ENCODE data around the gene SCN8A.
A peak's percentile ranks its signal among the peaks of the same experiment; 100 is the strongest.
"Not testable (repeated sequence)": the region's sequence is repeated elsewhere in the genome, so short reads cannot be mapped to it uniquely, and the experiment has no call there.

SCN8A gene

DNA sequence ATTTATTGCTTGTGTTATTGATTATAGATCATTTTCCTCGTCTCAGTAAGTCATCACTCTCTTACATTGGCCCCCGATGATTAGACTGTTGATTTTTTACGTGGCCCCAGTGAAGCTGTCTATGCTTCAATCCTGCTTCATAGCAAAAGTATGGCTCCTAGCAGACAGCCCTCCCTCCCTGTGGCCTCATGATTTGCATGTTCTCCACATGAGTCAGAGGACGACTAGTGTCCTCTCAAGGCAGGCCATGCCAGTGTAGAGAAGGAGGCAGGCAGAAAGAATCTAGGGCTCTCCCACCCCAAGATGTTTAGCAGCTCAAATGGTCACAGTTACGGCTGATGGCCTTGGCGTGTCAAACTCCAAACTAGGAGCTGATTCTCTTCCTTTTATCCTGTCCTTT lies 197.8 kb downstream of the SCN8A start:
- TF ChIP-seq, protein P1, sequence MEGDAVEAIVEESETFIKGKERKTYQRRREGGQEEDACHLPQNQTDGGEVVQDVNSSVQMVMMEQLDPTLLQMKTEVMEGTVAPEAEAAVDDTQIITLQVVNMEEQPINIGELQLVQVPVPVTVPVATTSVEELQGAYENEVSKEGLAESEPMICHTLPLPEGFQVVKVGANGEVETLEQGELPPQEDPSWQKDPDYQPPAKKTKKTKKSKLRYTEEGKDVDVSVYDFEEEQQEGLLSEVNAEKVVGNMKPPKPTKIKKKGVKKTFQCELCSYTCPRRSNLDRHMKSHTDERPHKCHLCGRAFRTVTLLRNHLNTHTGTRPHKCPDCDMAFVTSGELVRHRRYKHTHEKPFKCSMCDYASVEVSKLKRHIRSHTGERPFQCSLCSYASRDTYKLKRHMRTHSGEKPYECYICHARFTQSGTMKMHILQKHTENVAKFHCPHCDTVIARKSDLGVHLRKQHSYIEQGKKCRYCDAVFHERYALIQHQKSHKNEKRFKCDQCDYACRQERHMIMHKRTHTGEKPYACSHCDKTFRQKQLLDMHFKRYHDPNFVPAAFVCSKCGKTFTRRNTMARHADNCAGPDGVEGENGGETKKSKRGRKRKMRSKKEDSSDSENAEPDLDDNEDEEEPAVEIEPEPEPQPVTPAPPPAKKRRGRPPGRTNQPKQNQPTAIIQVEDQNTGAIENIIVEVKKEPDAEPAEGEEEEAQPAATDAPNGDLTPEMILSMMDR (IDR thresholded peaks at IDR 0.05; ENCODE audit: low read depth, low read length, missing control alignments): no peak
- no peaks in the 10 kb centered on the region for H3K27me3 ChIP-seq (replicated peaks)
- no peak overlapping the region for H3K4me3 ChIP-seq (ENCODE audit: low read depth, low read length)
- H3K36me3 ChIP-seq (replicated peaks): no peaks in the 10 kb centered on the region
- no peak overlapping the region for H3K27ac ChIP-seq
- in situ Hi-C loops (cut with HindIII; ENCODE audit: low pct_ligation_motif_present, low sequenced_read_pairs): no loop called here
- DNase-seq: peak; percentile 60

DNA sequence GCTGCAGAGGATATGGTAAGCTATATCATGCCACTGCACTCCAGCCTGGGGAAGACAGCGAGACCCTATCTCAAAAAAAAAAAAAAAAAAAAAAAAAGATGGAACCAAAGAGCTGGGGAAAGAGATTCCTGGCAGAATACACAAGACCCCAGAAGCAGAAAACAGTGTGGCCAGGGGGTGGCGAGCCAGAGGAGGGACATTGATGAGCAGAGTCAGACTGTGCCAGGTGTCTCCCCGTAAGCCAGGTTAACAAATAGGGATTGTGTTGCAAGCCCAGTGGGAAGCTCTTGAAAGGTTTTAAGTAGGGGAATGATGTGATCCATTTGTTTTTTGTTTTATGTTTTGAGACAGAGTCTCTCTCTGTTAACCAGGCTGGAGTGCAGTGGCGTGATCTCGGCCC lies 201.4 kb downstream of the SCN8A start:
- Histone ChIP-seq H3K36me3 (replicated peaks) (no peaks in the 10 kb centered on the region), H3K27me3 (replicated peaks) (no peaks in the 10 kb centered on the region), H3K27ac (no peak overlapping the region), H3K4me3 (ENCODE audit: low read depth, low read length) (no peak overlapping the region)
- TF ChIP-seq, protein P1 (IDR thresholded peaks at IDR 0.05; ENCODE audit: low read depth, low read length, missing control alignments): no peak
- in situ Hi-C loops (cut with HindIII; ENCODE audit: low pct_ligation_motif_present, low sequenced_read_pairs): no loop called here
- DNase-seq: no peak

DNA sequence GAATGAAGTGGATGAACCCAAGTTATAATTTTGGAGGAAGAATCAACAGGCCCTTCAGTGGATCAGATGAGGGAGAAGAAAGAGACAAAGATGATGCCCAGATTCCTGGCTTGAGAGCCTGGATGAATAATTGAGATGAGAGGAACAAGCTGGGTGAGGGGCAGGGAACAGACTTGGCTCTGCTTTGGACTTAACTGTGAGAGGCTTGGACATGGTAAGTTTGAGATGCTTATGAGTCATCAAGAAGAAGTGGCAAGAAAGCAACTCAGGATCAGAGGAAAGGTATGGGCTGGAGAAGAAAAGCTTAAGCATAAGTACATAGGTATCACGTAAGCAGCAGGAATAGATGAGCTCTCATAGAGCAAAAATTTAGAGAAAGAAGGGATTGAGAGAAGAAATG lies 202.2 kb downstream of the SCN8A start:
- no peaks in the 10 kb centered on the region for H3K27me3 ChIP-seq (replicated peaks)
- in situ Hi-C loops (cut with HindIII; ENCODE audit: low pct_ligation_motif_present, low sequenced_read_pairs): no loop called here
- H3K27ac ChIP-seq: no peak overlapping the region
- H3K4me3 ChIP-seq (ENCODE audit: low read depth, low read length): no peak overlapping the region
- H3K36me3 ChIP-seq (replicated peaks): no peaks in the 10 kb centered on the region
- DNase-seq: no peak
- TF ChIP-seq, protein P1 (IDR thresholded peaks at IDR 0.05; ENCODE audit: low read depth, low read length, missing control alignments): no peak

DNA sequence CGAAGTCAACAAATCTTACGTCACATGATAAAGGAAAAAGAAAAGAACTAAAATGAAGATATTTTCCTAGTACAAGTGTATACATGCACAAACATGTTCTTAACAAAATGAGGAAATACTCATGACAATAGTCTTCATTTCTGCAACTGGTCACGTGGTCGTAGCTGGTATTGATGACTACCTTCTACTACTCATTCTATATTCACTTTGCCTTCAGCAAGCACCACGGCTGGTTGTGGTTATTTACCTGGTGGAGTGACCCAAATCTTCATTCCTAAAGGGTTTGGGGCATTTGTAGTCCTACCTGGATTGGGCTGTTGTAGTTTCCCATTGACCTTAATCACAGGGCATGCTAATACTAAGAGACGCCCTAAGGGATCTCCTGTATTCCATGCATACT lies 206.3 kb downstream of the SCN8A start:
- Histone ChIP-seq H3K27me3 (replicated peaks) (no peaks in the 10 kb centered on the region), H3K4me3 (ENCODE audit: low read depth, low read length) (no peak overlapping the region), H3K36me3 (replicated peaks) (no peaks in the 10 kb centered on the region), H3K27ac (no peak overlapping the region)
- in situ Hi-C loops (cut with HindIII; ENCODE audit: low pct_ligation_motif_present, low sequenced_read_pairs): no loop called here
- TF ChIP-seq, protein P1 (IDR thresholded peaks at IDR 0.05; ENCODE audit: low read depth, low read length, missing control alignments): no peak
- no peak for DNase-seq

DNA sequence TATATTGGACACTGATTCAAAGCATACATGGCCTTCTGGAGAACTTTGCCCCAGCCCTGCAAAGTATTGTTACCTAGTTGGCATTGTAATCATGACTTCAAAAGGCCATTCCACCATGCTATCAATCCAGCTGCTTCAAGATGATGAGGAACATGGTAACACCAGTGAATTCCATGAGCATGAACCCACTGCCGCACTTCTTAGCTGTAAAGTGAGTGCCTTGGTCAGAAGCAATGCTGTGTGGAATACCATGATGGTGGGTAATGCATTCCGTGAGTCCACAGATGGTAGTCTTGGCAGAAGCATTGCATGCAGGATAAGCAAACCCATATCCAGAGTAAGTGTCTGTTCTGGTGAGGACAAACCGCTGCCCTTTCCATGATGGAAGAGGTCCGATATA lies 207.0 kb downstream of the SCN8A start:
- H3K36me3 ChIP-seq (replicated peaks); H3K27ac ChIP-seq; H3K4me3 ChIP-seq (ENCODE audit: low read depth, low read length); H3K27me3 ChIP-seq (replicated peaks); in situ Hi-C loops (cut with HindIII; ENCODE audit: low pct_ligation_motif_present, low sequenced_read_pairs); DNase-seq: not testable (repeated sequence)

DNA sequence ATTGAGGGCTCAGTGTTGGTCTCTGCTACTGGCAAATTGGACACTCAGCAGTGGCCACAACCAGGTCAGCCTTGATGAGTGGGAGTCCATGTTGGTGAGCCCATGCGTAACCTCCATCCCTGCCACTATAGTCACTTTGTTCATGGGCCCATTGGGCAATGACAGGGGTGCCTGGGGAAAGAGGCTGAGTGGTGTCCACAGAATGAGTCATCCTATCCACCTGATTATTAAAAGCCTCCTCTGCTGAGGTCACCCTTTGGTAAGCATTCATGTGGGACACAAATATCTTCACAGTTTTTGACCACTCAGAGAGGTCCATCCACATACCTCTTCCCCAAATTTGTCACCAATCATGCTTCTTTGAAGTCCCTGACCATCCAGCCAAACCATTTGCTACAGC lies 207.5 kb downstream of the SCN8A start:
- in situ Hi-C loops (cut with HindIII; ENCODE audit: low pct_ligation_motif_present, low sequenced_read_pairs): no loop called here

More for the DNA sequence above, 207.5 kb downstream of the SCN8A start:
- TF ChIP-seq, protein P1 (IDR thresholded peaks at IDR 0.05; ENCODE audit: low read depth, low read length, missing control alignments): no peak
- no peaks in the 10 kb centered on the region for H3K27me3 ChIP-seq (replicated peaks)
- H3K36me3 ChIP-seq (replicated peaks): no peaks in the 10 kb centered on the region
- no peak overlapping the region for H3K27ac ChIP-seq
- DNase-seq: no peak
- no peak overlapping the region for H3K4me3 ChIP-seq (ENCODE audit: low read depth, low read length)

Data from brain microvascular endothelial cell (primary cell).